ENCODE data around the gene MYH16.

GRCh38 chr7:99313204-99313573, 40.5 kb downstream of the MYH16 start:
- TF ChIP-seq POLR2A (IDR thresholded peaks at IDR 0.05) (no peak), CTCF (IDR thresholded peaks at IDR 0.05) (no peak), POLR2AphosphoS5 (IDR thresholded peaks at IDR 0.05) (no peak), EP300 (IDR thresholded peaks at IDR 0.05) (no peak)

All from gastroesophageal sphincter (tissue), 3 donors.